Right lobe of liver (tissue), 4 donors: Measurements from ENCODE around the gene RPRD2.

Experiments used
- CTCF ChIP-seq, 4 donors: fragments of 200-600 bp in 3 of 4; fragments of 450-650 bp in 1 of 4; IDR thresholded peaks; one replicate each; pipeline versions ENCODE4 v1.5.1 to v1.8.0; 2016 to 2022; ENCODE audit warnings: antibody characterized with exemption in 4 of 4, mild to moderate bottlenecking in 2 of 4
- POLR2A ChIP-seq: fragments of 450-650 bp; IDR thresholded peaks from one replicate; pipeline ENCODE4 v1.6.1; 2017; ENCODE audit warnings: antibody characterized with exemption, mild to moderate bottlenecking
- donor health status: DM: no; HTN: no; CAD: no.
- donor health status: DM: no; HTN: no; CAD: no.
- donor health status: DM: no; HTN: yes; CAD: no.

GRCh38 chr1:150466964-150467363 lies 103.0 kb downstream of the RPRD2 start:
- TF ChIP-seq POLR2A (no peak), CTCF (IDR thresholded peaks at IDR 0.05) (no peak)
